H1 (cell line): ENCODE data around the gene PAK2. TPM values are rescaled to one million over a fixed set of nuclear protein-coding genes. Genes with fewer than 3 reads are reported as not detected.

Experiments
- CTCF ChIA-PET: fragments of 300-600 bp; sonication (Branson Sonifier 250); formaldehyde crosslinking; loops from one replicate; lab custom pipeline; 2021; ENCODE audit not compliant: partially characterized antibody; lab: Charles Lee
- POLR2A ChIA-PET: fragments of 300-600 bp; sonication (Branson Sonifier 250); formaldehyde crosslinking; loops from one replicate; lab custom pipeline; 2021; ENCODE audit warnings: inconsistent platforms; ENCODE audit not compliant: partially characterized antibody; lab: Charles Lee
- DNase-seq, 2 experiments: peaks; one replicate each; pipeline versions ENCODE4 v3.0.0 to v3.0.0-alpha.2; 2010 to 2022; ENCODE audit warnings: low spot score in 2 of 2, low read depth in 1 of 2, mixed read lengths in 1 of 2
- FAIRE-seq: peaks from 2 replicates; lab custom pipeline; 2011; peaks lifted over from hg19 to GRCh38; lab: Jason Lieb, UNC
- H2AFZ ChIP-seq: 2 replicates; pipeline ENCODE4 v1.8.1; 2012; ENCODE audit warnings: low read length, inconsistent platforms
- H2AK5ac ChIP-seq: 2 replicates; pipeline ENCODE4 v1.6.1; 2013; ENCODE audit warnings: low read depth, low read length
- H2BK120ac ChIP-seq: replicated peaks from 2 replicates; pipeline ENCODE3; 2013; ENCODE audit warnings: low read depth, low read length, inconsistent platforms
- H2BK12ac ChIP-seq: 2 replicates; pipeline ENCODE4 v1.6.1; 2013; ENCODE audit warnings: low read depth, low read length
- H2BK15ac ChIP-seq: 2 replicates; pipeline ENCODE4 v1.6.1; 2013; ENCODE audit warnings: low read length
- H2BK20ac ChIP-seq: 2 replicates; pipeline ENCODE4 v1.6.1; 2013; ENCODE audit warnings: low read length
- H2BK5ac ChIP-seq: 2 replicates; pipeline ENCODE4 v1.6.1; 2013; ENCODE audit warnings: low read depth, low read length
- H3K14ac ChIP-seq: 2 replicates; pipeline ENCODE4 v1.6.1; 2013; ENCODE audit warnings: inconsistent platforms; ENCODE audit not compliant: insufficient read length
- H3K18ac ChIP-seq: 2 replicates; pipeline ENCODE4 v1.6.1; 2013; ENCODE audit warnings: low read length; ENCODE audit errors: extremely low read depth
- H3K23ac ChIP-seq: 2 replicates; pipeline ENCODE4 v1.6.1; 2013; ENCODE audit warnings: inconsistent platforms; ENCODE audit not compliant: insufficient read length
- H3K23me2 ChIP-seq: 2 replicates; pipeline ENCODE4 v1.6.1; 2013; ENCODE audit warnings: low read depth, low read length
- H3K27ac ChIP-seq: 2 replicates; pipeline ENCODE4 v1.6.1; 2011; ENCODE audit warnings: low read depth, low read length, inconsistent platforms
- H3K27me3 ChIP-seq, 4 experiments: replicated peaks in 1 of 4; 1 replicate in 1 of 4; 2 replicates in 3 of 4; pipeline versions ENCODE4 v1.6.1 to v1.8.1; 2011 to 2013; ENCODE audit warnings: low read length in 3 of 4, mild to moderate bottlenecking in 3 of 4, inconsistent platforms in 2 of 4, mixed read lengths in 2 of 4, moderate library complexity in 1 of 4; ENCODE audit not compliant: control insufficient read depth in 3 of 4, insufficient read depth in 3 of 4; ENCODE audit errors: extremely low read depth in 1 of 4
- H3K36me3 ChIP-seq, 4 experiments: 2 replicates each; pipeline versions ENCODE4 v1.6.1 to v1.8.1; 2011 to 2013; ENCODE audit warnings: mild to moderate bottlenecking in 4 of 4, low read length in 3 of 4, moderate library complexity in 2 of 4, control low read depth in 1 of 4, inconsistent platforms in 1 of 4; ENCODE audit not compliant: insufficient read depth in 4 of 4, control insufficient read depth in 2 of 4
- H3K4ac ChIP-seq: replicated peaks from 2 replicates; pipeline ENCODE3; 2013; ENCODE audit warnings: low read length, low read depth, mixed read lengths, inconsistent platforms; ENCODE audit not compliant: insufficient read length
- H3K4me1 ChIP-seq, 4 experiments: replicated peaks in 1 of 4; 1 replicate in 1 of 4; 2 replicates in 3 of 4; pipeline versions ENCODE4 v1.6.1 to v1.8.1; 2011 to 2013; ENCODE audit warnings: low read length in 3 of 4, inconsistent platforms in 2 of 4, mixed read lengths in 1 of 4; ENCODE audit not compliant: insufficient read depth in 4 of 4, control insufficient read depth in 3 of 4
- H3K4me2 ChIP-seq, 2 experiments: 2 replicates each; pipeline versions ENCODE4 v1.6.1 to v1.8.1; 2011 to 2013; ENCODE audit warnings: low read depth in 2 of 2, low read length in 2 of 2, control low read depth in 1 of 2, inconsistent platforms in 1 of 2, mild to moderate bottlenecking in 1 of 2; ENCODE audit not compliant: insufficient read depth in 1 of 2
- H3K4me3 ChIP-seq, 4 experiments: fragments of 200-600, 300-600 bp in 1 of 4; sonication (generic), shearing (Covaris generic), sonication (Bioruptor Twin) in 1 of 4; 2 replicates each; pipeline versions ENCODE4 v1.5.1 to v1.8.1; 2011 to 2016; ENCODE audit warnings: low read length in 4 of 4, low read depth in 3 of 4, control low read depth in 2 of 4, inconsistent platforms in 2 of 4, mild to moderate bottlenecking in 2 of 4, mixed read lengths in 1 of 4, moderate library complexity in 1 of 4; ENCODE audit not compliant: insufficient read depth in 2 of 4; ENCODE audit errors: extremely low read depth in 1 of 4
- H3K56ac ChIP-seq: replicated peaks from 2 replicates; pipeline ENCODE3; 2013; ENCODE audit warnings: low read depth, mild to moderate bottlenecking, mixed read lengths, low read length, inconsistent platforms; ENCODE audit not compliant: insufficient read length
- H3K79me1 ChIP-seq: 2 replicates; pipeline ENCODE4 v1.6.1; 2013; ENCODE audit warnings: low read depth, low read length, control low read depth
- H3K79me2 ChIP-seq, 2 experiments: 2 replicates each; pipeline versions ENCODE4 v1.6.1 to v1.8.1; 2012 to 2013; ENCODE audit warnings: low read length in 2 of 2, mild to moderate bottlenecking in 2 of 2, inconsistent platforms in 1 of 2; ENCODE audit not compliant: insufficient read depth in 2 of 2, control insufficient read depth in 1 of 2
- H3K9ac ChIP-seq, 4 experiments: replicated peaks in 1 of 4; 1 replicate in 1 of 4; 2 replicates in 3 of 4; pipeline versions ENCODE4 v1.6.1 to v1.8.1; 2011 to 2013; ENCODE audit warnings: low read depth in 3 of 4, low read length in 3 of 4, control low read depth in 2 of 4, mild to moderate bottlenecking in 2 of 4, moderate library complexity in 2 of 4, inconsistent platforms in 1 of 4; ENCODE audit errors: extremely low read depth in 1 of 4
- H3K9me3 ChIP-seq, 2 experiments: 2 replicates each; pipeline versions ENCODE4 v1.6.1 to v1.8.1; 2012 to 2013; ENCODE audit warnings: mild to moderate bottlenecking in 2 of 2, moderate library complexity in 2 of 2, control low read depth in 1 of 2, inconsistent platforms in 1 of 2, low read depth in 1 of 2, low read length in 1 of 2, mixed read lengths in 1 of 2; ENCODE audit not compliant: insufficient read depth in 2 of 2
- H4K20me1 ChIP-seq, 2 experiments: replicated peaks in 1 of 2; 2 replicates each; pipeline versions ENCODE3 to v1.8.1; 2011 to 2013; ENCODE audit warnings: inconsistent platforms in 2 of 2, low read length in 2 of 2, mild to moderate bottlenecking in 1 of 2; ENCODE audit not compliant: insufficient read depth in 2 of 2, control insufficient read depth in 1 of 2
- H4K5ac ChIP-seq: 2 replicates; pipeline ENCODE4 v1.6.1; 2013; ENCODE audit warnings: low read length, low read depth, mixed read lengths, inconsistent platforms; ENCODE audit not compliant: insufficient read length
- H4K8ac ChIP-seq: 2 replicates; pipeline ENCODE4 v1.8.0; 2013; ENCODE audit warnings: mild to moderate bottlenecking, moderate library complexity, low read length, inconsistent platforms; ENCODE audit not compliant: insufficient read depth; ENCODE audit errors: extremely low read depth
- H4K91ac ChIP-seq: replicated peaks from 2 replicates; pipeline ENCODE3; 2013; ENCODE audit warnings: low read length, mixed read lengths, inconsistent platforms; ENCODE audit not compliant: insufficient read length
- GABPA ChIP-seq: IDR thresholded peaks from 2 replicates; pipeline ENCODE4 v1.6.1; 2011; ENCODE audit warnings: mild to moderate bottlenecking, low read length, moderate library complexity, borderline replicate concordance; ENCODE audit not compliant: insufficient read depth
- WGBS, 2 experiments: shearing (Covaris generic) in 1 of 2; methylation state at CpG; one replicate each; pipeline versions ENCODE4 v1.1.6 to v1.1.7; 2013 to 2015; ENCODE audit warnings: low lambda C conversion rate in 2 of 2, mixed read lengths in 2 of 2, inconsistent platforms in 1 of 2, low coverage in 1 of 2, missing lambda C conversion rate in 1 of 2; ENCODE audit not compliant: insufficient replicate concordance in 2 of 2, insufficient coverage in 1 of 2, insufficient read length in 1 of 2; ENCODE audit errors: extremely low coverage in 1 of 2, missing lambda C conversion rate in 1 of 2; 5-methylcytosine and 5-hydroxymethylcytosine counted together
- polyA plus RNA-seq, 7 experiments: library from polyadenylated mRNA; depleted of rRNA in 3 of 7; stranded (reverse) in 5 of 7; unstranded in 2 of 7; fragments of >200 nt in 5 of 7; fragments of 200-250 nt in 2 of 7; gene quantifications; 1 replicate in 5 of 7; 2 replicates in 1 of 7; 4 replicates in 1 of 7; pipeline versions ENCODE4 v1.2.1 to v1.2.3, GENCODE V29; 2011 to 2013; ENCODE audit warnings: missing spikeins in 2 of 7, mixed read lengths in 2 of 7
- total RNA-seq: library from RNA; stranded (reverse); fragmentation: NEBNext Ultra II Directional; extraction: Animal tissue kit (Norgen Biotek cat#: 25700); gene quantifications from 2 replicates; pipeline ENCODE4 v1.2.1, GENCODE V29; 2021

PAK2 gene
- total and polyA plus RNA-seq, 2 of the 8 experiments (the other 6 are each of a cell fraction or from before 2014, with no cell fraction given): 13.1 to 60.5 TPM

- Histone ChIP-seq H3K14ac (no peak overlapping the region), H3K9ac (no peak overlapping the region), H3K56ac (no peak overlapping the region), H2AK5ac (no peak overlapping the region), H3K18ac (no peak overlapping the region), H3K79me1 (no peaks in the 10 kb centered on the region), H2AFZ (no peak overlapping the region), H3K9me3 (peaks cover 3 to 5% of the 10 kb centered on the region in 2 experiments; a peak in 3 of 4 replicates), H3K4ac (no peak overlapping the region), H4K5ac (no peak overlapping the region), H2BK5ac (no peak overlapping the region), H3K4me2 (no peak overlapping the region), H3K23ac (no peak overlapping the region), H3K79me2 (no peaks in the 10 kb centered on the region), H3K27me3 (no peaks in the 10 kb centered on the region), H2BK120ac (no peak overlapping the region), H2BK15ac (no peak overlapping the region), H2BK20ac (no peak overlapping the region), H4K20me1 (no peaks in the 10 kb centered on the region), H3K27ac (no peak overlapping the region), H3K4me1 (no peaks in the 10 kb centered on the region), H2BK12ac (no peak overlapping the region), H4K8ac (no peak overlapping the region), H4K91ac (no peak overlapping the region), H3K4me3 (no peak overlapping the region), H3K23me2 (no peaks in the 10 kb centered on the region), H3K36me3 (no peaks in the 10 kb centered on the region)
- WGBS, 2 experiments: 81% methylated on average over 17 of the region's 17 CpGs; no CpG with 5 or more reads in 1 of the 2 experiments
- FAIRE-seq (no peak), DNase-seq (no peak)
- no peak for TF ChIP-seq GABPA
- ChIA-PET CTCF (interaction anchor here (0.6 to 0.7 kb wide), 3 partner anchors 9 to 23 kb away, joined by 3 read pairs; no protein-coding TSS in a partner anchor), POLR2A (interaction anchor here (1.3 kb wide), 1 partner anchor 25 kb away, joined by 4 read pairs; the partner anchor contains the start of gene SENP5)
Observed at GRCh38 chr3:196842567-196843434, 103.1 kb downstream of the PAK2 start.
